ENCODE data around the gene ADAP1. TPM values are rescaled to one million over a fixed set of nuclear protein-coding genes. Genes with fewer than 3 reads are reported as not detected.
"Not testable (repeated sequence)": the region's sequence is repeated elsewhere in the genome, so short reads cannot be mapped to it uniquely, and the experiment has no call there.

The ADAP1 gene
- total RNA-seq, 1 experiment from 2014 or later, result 31.2 TPM

- Histone ChIP-seq H3K27me3 (ENCODE audit: low read length) (no peaks in the 10 kb centered on the region), H3K4me3 (ENCODE audit: low read length) (no peak overlapping the region), H3F3A (ENCODE audit: low read length, unreplicated experiment) (peaks cover 6% of the 10 kb centered on the region), H3K4me1 (ENCODE audit: insufficient read depth, low read length) (peaks cover 15% of the 10 kb centered on the region), H3K9me2 (replicated peaks; ENCODE audit: low read length) (no peaks in the 10 kb centered on the region), H3K9me3 (ENCODE audit: low read length) (no peaks in the 10 kb centered on the region), H3K36me3 (ENCODE audit: low read depth, low read length) (peaks cover 8% of the 10 kb centered on the region; the same call in 1 of the 2 replicates), H3K27ac (ENCODE audit: low read length) (peak overlapping the region; percentile 29), H4K20me1 (ENCODE audit: low read length) (peaks cover 6% of the 10 kb centered on the region; the same call in 1 of the 2 replicates), H3K4me2 (ENCODE audit: low read length) (no peak overlapping the region), H3K79me2 (ENCODE audit: low read length) (peaks cover 16% of the 10 kb centered on the region), H2AFZ (ENCODE audit: low read length) (peak overlapping the region; percentile 56), H3K9ac (ENCODE audit: low read length) (peak overlapping the region; percentile 11; the same call in 1 of the 2 replicates)
- intact Hi-C loops (cut with micrococcal nuclease), result loop anchor here (1.0 to 10.0 kb wide), 6 partner anchors 37 to 551 kb away; partner anchors contain the start of gene SUN1
- CTCF ChIA-PET, result interaction anchor here (0.6 to 1.4 kb wide), 5 partner anchors 28 to 74 kb away, joined by 3 to 14 read pairs (median 5); partner anchors contain the start of gene SUN1
- TF ChIP-seq EZH2 (IDR thresholded peaks at IDR 0.05; ENCODE audit: low read length, unreplicated experiment) (no peak), CTCF (conservative IDR thresholded peaks at IDR 0.05; ENCODE audit: low read depth, low read length) (peak; percentile 95), EZH2phosphoT487 (IDR thresholded peaks at IDR 0.05; ENCODE audit: borderline replicate concordance, low read length) (no peak)
- peak; percentile 90 for DNase-seq
- BruUV-seq (replicated peaks), result TSS peak; percentile 34
- POLR2A ChIA-PET (ENCODE audit: unreplicated experiment), result no interaction called here
- ATAC-seq, result peak; percentile 34
Measured at GRCh38 chr7:873367-874002, 81.0 kb downstream of the ADAP1 start.

GRCh38 chr7:872685-873084, 81.8 kb downstream of the ADAP1 start:
- ATAC-seq; H3K79me2 ChIP-seq (ENCODE audit: low read length); H3K9me2 ChIP-seq (replicated peaks; ENCODE audit: low read length); H3K36me3 ChIP-seq (ENCODE audit: low read depth, low read length); H3K9me3 ChIP-seq (ENCODE audit: low read length); H3K4me1 ChIP-seq (ENCODE audit: insufficient read depth, low read length); H2AFZ ChIP-seq (ENCODE audit: low read length); H4K20me1 ChIP-seq (ENCODE audit: low read length); DNase-seq; BruUV-seq (replicated peaks); H3K4me2 ChIP-seq (ENCODE audit: low read length); H3F3A ChIP-seq (ENCODE audit: low read length, unreplicated experiment); POLR2A ChIA-PET (ENCODE audit: unreplicated experiment); H3K4me3 ChIP-seq (ENCODE audit: low read length); H3K9ac ChIP-seq (ENCODE audit: low read length); H3K27ac ChIP-seq (ENCODE audit: low read length); H3K27me3 ChIP-seq (ENCODE audit: low read length): not testable (repeated sequence)
- intact Hi-C loops (cut with micrococcal nuclease), result loop anchor here (1.0 to 10.0 kb wide), 6 partner anchors 36 to 550 kb away; partner anchors contain the start of gene SUN1
- CTCF ChIA-PET, result interaction anchor here (1.4 kb wide), 1 partner anchor 36 kb away, joined by 14 read pairs; no protein-coding TSS in a partner anchor

GRCh38 chr7:871900-872537, 82.5 kb downstream of the ADAP1 start:
- Histone ChIP-seq H3K36me3 (ENCODE audit: low read depth, low read length) (peaks cover 14% of the 10 kb centered on the region; the same call in 1 of the 2 replicates), H3K27me3 (ENCODE audit: low read length) (no peaks in the 10 kb centered on the region), H3K4me3 (ENCODE audit: low read length) (no peak overlapping the region), H4K20me1 (ENCODE audit: low read length) (no peaks in the 10 kb centered on the region), H3K4me2 (ENCODE audit: low read length) (no peak overlapping the region), H3K79me2 (ENCODE audit: low read length) (peaks cover 3% of the 10 kb centered on the region), H3F3A (ENCODE audit: low read length, unreplicated experiment) (peaks cover 6% of the 10 kb centered on the region), H3K27ac (ENCODE audit: low read length) (no peak overlapping the region), H3K9me2 (replicated peaks; ENCODE audit: low read length) (no peaks in the 10 kb centered on the region), H2AFZ (ENCODE audit: low read length) (no peak overlapping the region), H3K9ac (ENCODE audit: low read length) (no peak overlapping the region), H3K9me3 (ENCODE audit: low read length) (no peaks in the 10 kb centered on the region), H3K4me1 (ENCODE audit: insufficient read depth, low read length) (peaks cover 9% of the 10 kb centered on the region; the same call in 1 of the 2 replicates)
- no peak for ATAC-seq
- no TSS peak for BruUV-seq (replicated peaks)
- intact Hi-C loops (cut with micrococcal nuclease), result loop anchor here (5.0 to 10.0 kb wide), 2 partner anchors 347 to 550 kb away; no protein-coding TSS in a partner anchor
- POLR2A ChIA-PET (ENCODE audit: unreplicated experiment), result no interaction called here
- no peak for TF ChIP-seq EZH2phosphoT487 (IDR thresholded peaks at IDR 0.05; ENCODE audit: borderline replicate concordance, low read length)
- no peak for TF ChIP-seq CTCF (conservative IDR thresholded peaks at IDR 0.05; ENCODE audit: low read depth, low read length)
- TF ChIP-seq EZH2 (IDR thresholded peaks at IDR 0.05; ENCODE audit: low read length, unreplicated experiment), result no peak
- no peak for DNase-seq
- CTCF ChIA-PET, result no interaction called here

All from PC-3 (cell line).